ENCODE results near the gene SFTPA2.
"Not testable (repeated sequence)": the region's sequence is repeated elsewhere in the genome, so short reads cannot be mapped to it uniquely, and the experiment has no call there.

Gene SFTPA2

DNA sequence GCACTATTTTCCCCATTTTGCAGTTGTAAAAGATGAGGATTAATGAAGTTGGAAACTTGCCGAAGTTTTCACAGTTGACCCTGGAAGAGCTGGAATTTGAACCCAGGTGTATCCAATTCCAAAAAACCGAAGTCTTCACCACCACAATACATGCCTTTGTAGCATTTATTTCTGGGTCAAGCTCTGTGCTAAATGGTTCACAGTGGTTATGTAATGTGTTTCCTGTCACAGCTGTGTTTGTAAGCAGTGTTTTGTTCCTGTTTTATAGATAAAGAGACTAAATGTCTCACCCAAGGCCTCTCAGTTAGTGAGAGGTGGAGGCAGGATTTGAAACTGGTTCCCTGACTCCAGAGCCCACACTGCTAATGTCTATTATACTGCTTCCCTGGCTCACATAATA, 17.6 kb downstream of the SFTPA2 start:
- DNase-seq: no peak
- TF ChIP-seq POLR2A (IDR thresholded peaks at IDR 0.05; ENCODE audit: low read length) (no peak), GATA1 (IDR thresholded peaks at IDR 0.05; ENCODE audit: low read depth, low read length) (no peak)

DNA sequence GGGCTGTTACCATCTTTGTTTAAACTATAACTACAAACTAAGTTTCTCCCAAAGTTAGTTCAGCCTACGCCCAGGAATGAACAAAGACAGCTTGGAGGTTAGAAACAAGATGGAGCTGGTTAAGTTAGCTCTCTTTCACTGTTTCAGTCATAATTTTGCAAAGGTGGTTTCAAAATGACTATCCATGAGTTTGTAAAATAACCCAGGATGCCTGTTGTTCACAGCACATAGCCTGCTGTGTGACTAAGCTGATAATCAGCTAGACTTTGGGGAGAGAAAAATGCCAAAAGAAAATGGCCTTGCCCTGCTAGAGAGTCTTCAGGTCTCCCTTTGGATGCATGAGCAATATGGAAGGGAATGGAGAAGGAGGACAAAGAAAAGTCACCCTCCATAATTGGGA, 19.3 kb downstream of the SFTPA2 start:
- not testable (repeated sequence) for DNase-seq

DNA sequence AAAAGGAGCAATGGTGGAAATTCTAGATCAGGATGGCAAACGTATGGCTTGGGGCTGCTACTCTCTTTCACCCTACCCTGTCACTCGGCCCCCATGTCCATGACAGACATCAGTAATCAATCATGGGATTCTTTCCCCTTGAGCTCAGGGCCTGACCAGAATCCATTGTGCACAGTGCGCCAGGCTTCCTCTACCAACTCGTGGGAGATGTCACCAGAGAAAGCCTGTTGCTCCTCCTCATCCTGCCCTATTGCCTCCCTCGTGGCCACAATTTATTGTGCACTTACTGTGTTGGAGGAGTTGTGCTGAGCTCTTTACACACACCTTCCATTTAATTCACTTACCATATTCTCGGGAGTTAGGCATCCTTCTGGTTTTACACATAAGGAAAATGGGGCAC, 21.9 kb downstream of the SFTPA2 start:
- DNase-seq: not testable (repeated sequence)

DNA sequence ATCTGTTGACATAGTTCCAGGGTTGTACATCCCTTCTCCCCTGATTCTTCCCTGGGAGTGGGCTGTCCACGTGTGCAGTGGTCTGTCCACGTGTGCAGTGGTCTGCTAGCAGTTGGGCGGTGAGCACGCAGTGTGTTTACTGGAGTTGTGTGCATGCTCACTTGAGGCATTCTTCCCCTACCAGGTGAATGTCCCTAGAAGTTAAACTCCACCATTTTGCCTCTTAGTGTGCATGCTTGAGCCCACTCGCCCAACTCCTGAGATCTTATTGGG, 26.4 kb downstream of the SFTPA2 start:
- DNase-seq: not testable (repeated sequence)

GRCh38 chr10:79533142-79533902, 26.9 kb downstream of the SFTPA2 start:
- DNase-seq: not testable (repeated sequence)

- not testable (repeated sequence) for DNase-seq
These were observed 31.9 kb downstream of the SFTPA2 start for GRCh38 chr10:79528261-79528660.

GRCh38 chr10:79525049-79525710, 35.0 kb downstream of the SFTPA2 start:
- DNase-seq: not testable (repeated sequence)

DNA sequence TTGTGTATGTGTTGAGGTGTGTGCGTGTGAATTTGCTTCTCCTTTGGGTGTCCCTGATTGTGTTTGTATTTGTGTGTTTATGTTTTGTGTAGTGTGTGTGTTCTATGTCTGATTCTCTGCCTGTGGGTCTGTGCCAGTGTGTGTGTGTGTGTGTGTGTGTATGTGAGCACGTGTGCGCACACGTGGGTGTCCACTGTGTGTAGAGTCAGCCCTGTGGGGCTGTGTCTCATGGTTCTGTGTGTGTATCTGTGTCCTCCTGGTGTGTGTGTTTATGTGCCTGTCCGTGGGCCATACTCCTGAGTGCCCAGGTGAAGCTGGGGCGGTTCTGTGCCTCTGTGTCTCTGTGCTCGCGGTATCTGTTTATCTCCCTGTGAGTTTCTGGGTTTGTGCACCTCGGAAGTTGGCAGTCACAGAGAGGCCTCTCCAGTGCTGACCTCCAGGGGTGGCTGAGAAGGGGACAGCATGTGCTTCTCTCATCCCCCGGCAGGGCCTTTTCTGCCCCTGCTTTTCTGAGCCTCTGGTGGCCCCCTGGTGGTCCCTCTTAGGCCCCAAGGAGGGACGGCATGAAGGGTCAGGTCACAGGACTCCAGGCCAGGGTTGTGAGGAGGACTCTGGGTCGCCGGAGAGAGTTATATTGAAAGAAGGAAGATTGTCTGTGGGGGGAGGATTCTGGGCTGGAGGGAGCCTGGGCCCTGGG, 36.9 kb downstream of the SFTPA2 start:
- not testable (repeated sequence) for DNase-seq

DNA sequence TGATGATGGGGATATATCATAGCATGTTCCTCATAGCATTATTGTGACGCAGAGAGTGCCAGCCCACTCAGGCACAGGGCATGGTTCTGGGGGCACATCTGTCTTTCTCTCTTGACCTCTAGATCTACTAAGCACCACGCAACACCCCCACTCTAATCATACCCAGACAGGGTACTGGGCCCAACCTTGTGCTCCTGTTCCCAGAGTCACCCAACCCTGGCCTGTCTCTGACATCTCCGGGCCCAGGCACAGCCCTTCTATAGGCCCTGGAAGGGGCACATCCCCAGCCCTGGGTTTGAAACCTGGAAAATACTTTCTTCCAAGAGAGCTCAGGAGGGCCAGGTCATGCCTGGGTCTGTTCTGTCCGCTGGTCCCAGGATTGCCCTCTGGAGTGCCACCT, 37.7 kb downstream of the SFTPA2 start:
- not testable (repeated sequence) for DNase-seq

DNA sequence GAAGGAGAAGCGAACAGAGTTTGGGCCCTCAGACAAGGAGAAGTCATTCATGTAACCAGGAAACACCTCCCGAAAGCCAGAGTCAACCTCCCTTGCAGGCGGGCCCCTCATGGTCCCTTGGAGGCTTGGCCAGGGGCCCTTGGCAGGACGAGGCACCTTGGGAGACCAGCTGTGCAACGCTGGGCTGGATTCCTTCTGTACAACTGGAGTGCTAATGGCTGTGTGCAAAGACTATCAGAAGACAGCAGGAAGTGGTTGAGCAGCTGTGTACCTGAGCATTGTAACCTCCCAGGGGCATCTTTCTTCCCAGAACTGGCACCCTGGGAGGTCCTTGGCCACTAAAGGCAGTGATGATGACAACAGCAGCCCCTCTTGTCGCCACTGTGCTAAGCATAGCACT, 38.5 kb downstream of the SFTPA2 start:
- DNase-seq: not testable (repeated sequence)

DNA sequence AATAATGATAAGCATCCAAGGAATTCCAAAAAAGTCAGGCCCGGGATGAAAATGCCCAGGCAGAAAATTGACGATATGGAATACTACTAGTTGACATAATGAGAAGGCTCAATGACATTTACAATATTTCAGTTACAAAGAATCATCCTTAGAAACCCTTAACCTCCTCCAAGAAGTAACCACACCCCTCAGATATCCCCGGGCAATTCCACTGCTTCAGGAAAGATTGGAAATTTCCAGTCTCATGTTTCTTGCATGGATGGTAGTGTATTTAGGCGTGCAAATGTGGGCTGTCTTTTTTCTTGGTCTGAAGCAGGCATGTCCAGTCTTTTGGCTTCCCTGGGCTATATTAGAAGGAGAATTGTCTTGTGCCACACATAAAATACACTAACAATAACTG, 42.6 kb downstream of the SFTPA2 start:
- not testable (repeated sequence) for DNase-seq

DNA sequence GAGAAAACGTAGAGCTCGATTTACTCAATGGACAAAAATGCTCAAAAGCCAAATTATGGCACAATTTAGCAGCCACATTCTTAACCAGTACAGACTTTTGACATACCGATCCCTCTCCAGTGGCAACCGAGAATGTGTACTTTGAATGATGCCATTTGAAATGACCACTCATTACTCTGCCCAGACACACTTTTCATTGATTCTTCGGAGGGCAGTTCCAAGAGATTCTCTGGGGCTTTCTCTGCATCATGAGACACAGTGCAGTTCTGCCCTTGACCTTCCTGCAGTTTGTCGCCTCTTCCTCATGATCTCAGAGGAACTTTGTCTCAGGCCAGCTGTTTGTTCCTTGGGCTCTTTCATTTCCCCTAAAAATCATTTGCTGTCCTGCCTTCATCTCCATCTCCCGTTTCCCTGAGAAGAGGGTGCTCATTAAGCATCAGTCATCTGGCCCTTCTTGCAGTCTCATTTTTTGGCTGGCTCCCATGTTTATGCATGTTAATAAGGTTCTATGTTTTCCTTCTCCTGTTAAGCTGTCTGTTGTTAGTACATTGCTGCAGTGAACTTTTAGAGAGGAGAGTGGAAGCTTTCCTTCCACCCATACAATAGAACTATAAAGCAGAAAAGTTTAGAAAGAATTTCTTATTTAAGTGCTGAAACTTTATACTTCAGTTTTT, 43.5 kb downstream of the SFTPA2 start:
- not testable (repeated sequence) for DNase-seq

DNA sequence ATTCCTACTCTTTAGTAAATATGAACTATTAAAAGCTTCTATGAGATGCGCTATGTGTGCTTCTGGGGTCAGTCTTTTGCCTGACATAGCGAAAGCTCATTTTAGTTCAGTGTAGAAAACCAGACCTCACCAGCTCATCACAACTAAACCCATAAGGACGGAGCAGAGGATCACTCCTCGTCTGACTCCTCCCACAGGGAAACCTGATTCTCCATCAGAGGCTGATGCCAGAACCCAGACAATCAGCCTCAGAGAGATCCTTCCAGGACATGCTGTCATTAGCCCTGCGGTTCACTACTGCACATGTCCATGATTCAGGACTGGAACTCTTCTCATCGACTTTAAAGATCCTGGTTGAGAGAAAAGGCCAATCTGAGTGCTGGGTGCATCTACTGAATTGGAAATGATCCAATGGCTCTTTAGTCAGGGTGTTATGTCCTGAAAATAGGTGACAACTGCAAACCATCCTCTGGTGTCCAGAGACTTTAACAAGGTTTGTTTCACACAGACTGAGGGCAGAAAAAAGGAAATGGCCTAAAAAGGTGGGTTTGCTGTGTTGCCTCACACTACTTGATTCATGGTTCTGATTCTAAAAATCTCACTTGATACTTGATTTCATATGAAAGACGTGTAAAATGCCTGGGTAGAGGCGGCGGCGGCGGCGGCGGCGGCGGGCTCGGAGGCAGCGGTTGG, 48.2 kb downstream of the SFTPA2 start, which contains the start of gene EIF5AL1:
EIF5AL1 (plus strand) TSS at position 643 of the 693 bp plus-strand sequence. CDS start 117 bp downstream, outside the sequence.
- DNase-seq: not testable (repeated sequence)

- not testable (repeated sequence) for DNase-seq
These were observed 50.2 kb downstream of the SFTPA2 start for GRCh38 chr10:79509934-79510508.

DNA sequence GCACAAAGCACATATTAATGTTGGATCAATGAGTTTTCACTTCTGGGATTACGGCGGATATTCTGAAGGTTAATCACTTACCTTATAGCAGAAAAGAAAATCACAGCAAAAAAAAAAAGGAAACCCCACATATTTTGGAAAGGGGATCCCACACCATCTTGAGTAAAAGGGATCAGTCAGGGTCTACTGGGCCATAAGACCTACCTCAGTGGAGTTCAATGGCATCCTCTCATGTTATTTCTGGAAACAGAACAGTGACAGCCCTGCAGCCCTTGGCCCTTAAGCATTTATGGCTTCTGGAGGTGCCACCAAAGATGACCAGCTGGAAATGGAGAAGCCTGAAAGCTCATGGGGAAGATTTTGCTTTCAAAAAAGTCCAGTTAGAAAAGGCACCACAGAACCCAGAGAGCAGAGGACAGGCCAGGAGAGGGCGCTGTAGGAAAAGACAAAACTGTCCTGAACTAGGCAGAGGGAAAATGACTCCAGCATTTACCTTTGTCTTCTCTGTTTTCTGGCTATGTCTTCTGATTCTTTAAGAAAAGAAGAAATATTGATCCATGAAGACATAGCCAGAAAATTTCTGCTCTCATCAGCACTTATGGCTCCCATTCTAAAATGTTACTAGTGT, 50.8 kb downstream of the SFTPA2 start:
- not testable (repeated sequence) for DNase-seq

DNA sequence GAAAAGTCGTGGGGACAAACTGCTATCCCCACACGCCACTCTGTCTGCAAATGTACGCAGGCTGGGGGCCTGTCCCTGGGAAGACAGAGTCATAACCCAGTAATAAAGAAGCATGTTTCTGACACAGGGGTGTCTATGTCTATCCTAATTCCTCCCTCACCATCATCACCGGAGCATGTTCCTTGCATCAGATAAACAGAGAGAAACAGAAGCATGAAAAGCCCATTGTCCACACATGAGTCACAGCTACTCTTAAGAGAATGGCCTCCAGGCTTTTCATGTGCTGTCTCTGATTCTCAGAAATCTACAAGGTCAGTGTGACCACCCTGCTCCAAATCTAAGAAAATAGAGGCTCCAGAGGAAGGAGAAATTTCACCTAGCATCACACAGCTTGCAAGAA, 52.0 kb downstream of the SFTPA2 start:
- not testable (repeated sequence) for DNase-seq

All from erythroblast (primary cell).